Measurements from ENCODE around the gene LBR. TPM values are rescaled to one million over a fixed set of nuclear protein-coding genes. Genes with fewer than 3 reads are reported as not detected.

The LBR gene
- total and polyA plus RNA-seq, 2 experiments from 2014 or later: 50.6 to 91.3 TPM

DNA sequence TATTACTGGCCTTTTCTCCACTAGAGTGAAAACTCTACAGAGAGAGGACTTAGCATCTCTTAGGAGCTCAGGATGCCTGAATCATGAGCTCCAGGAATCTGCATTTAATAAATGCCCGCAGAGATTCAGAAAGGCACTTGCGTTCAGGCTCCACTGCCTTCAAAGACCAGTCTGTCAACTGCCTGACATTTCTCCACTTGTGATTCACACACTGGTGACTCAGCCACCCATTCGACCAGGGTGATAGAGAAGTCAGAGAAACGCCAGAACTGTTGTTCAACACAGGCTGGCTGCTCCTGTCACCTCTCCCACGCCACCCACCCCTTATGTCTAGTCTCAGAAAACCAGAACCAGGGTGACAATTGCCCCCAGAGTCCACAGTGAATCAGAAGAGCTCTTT is 26.9 kb upstream of the LBR start (continued):
- TF ChIP-seq ZNF462 (CRISPR knock-in tag; IDR thresholded peaks at IDR 0.05): no peak

GRCh38 chr1:225453797-225454648 is 26.2 kb upstream of the LBR start:
- Histone ChIP-seq H3K27ac (ENCODE audit: low read depth) (no peak overlapping the region), H3F3A (replicated peaks; ENCODE audit: low read depth) (no peaks in the 10 kb centered on the region), H4K20me1 (replicated peaks; ENCODE audit: insufficient read depth) (no peaks in the 10 kb centered on the region), H3K36me3 (ENCODE audit: insufficient read depth) (no peaks in the 10 kb centered on the region), H3K4me2 (no peak overlapping the region), H3K4me1 (ENCODE audit: insufficient read depth) (no peaks in the 10 kb centered on the region), H3K27me3 (ENCODE audit: insufficient read depth) (no peaks in the 10 kb centered on the region), H3K9me2 (ENCODE audit: insufficient read depth) (0 out of 2 replicates have a peak, but pooled peaks cover 4% of the 10 kb centered on the region), H2AFZ (no peak overlapping the region; the same call in 1 of the 2 replicates), H3K79me2 (replicated peaks; ENCODE audit: insufficient read depth) (no peaks in the 10 kb centered on the region), H3K4me3 (no peak overlapping the region)
- Mint-ChIP-seq H3K36me3 (ENCODE audit: low read depth) (no peaks in the 10 kb centered on the region), H3K9me3 (peaks cover 7% of the 10 kb centered on the region), H3K27ac (no peak overlapping the region), H3K4me3 (no peak overlapping the region), H3K4me1 (no peaks in the 10 kb centered on the region; the same call in 2 of the 3 replicates), H3K27me3 (ENCODE audit: insufficient read depth, low read depth, poor library complexity) (peaks cover 7% of the 10 kb centered on the region)
- ATAC-seq: no peak
- DNase-seq (ENCODE audit: low spot score): no peak
- no peak for TF ChIP-seq ZNF462 (CRISPR knock-in tag; IDR thresholded peaks at IDR 0.05)
- TF ChIP-seq JUNB (IDR thresholded peaks at IDR 0.05; ENCODE audit: unreplicated experiment): no peak
- TF ChIP-seq, protein P1, sequence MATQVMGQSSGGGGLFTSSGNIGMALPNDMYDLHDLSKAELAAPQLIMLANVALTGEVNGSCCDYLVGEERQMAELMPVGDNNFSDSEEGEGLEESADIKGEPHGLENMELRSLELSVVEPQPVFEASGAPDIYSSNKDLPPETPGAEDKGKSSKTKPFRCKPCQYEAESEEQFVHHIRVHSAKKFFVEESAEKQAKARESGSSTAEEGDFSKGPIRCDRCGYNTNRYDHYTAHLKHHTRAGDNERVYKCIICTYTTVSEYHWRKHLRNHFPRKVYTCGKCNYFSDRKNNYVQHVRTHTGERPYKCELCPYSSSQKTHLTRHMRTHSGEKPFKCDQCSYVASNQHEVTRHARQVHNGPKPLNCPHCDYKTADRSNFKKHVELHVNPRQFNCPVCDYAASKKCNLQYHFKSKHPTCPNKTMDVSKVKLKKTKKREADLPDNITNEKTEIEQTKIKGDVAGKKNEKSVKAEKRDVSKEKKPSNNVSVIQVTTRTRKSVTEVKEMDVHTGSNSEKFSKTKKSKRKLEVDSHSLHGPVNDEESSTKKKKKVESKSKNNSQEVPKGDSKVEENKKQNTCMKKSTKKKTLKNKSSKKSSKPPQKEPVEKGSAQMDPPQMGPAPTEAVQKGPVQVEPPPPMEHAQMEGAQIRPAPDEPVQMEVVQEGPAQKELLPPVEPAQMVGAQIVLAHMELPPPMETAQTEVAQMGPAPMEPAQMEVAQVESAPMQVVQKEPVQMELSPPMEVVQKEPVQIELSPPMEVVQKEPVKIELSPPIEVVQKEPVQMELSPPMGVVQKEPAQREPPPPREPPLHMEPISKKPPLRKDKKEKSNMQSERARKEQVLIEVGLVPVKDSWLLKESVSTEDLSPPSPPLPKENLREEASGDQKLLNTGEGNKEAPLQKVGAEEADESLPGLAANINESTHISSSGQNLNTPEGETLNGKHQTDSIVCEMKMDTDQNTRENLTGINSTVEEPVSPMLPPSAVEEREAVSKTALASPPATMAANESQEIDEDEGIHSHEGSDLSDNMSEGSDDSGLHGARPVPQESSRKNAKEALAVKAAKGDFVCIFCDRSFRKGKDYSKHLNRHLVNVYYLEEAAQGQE (IDR thresholded peaks at IDR 0.05; ENCODE audit: unreplicated experiment): no peak
- TF ChIP-seq POLR2AphosphoS5 (IDR thresholded peaks at IDR 0.05; ENCODE audit: low read depth): no peak

Data from GM23338 (cell line).